Subcutaneous abdominal adipose tissue (tissue), 5 donors: ENCODE measurements around the gene CBR3.

Experiments used
- H3K27ac ChIP-seq: one replicate; pipeline ENCODE4 v1.7.0; 2013; ENCODE audit warnings: low read depth, mild to moderate bottlenecking, inconsistent platforms, low read length, moderate library complexity
- H3K27me3 ChIP-seq, 5 donors: one replicate each; pipeline ENCODE4 v1.7.0; 2013; ENCODE audit warnings: low read length in 5 of 5, inconsistent platforms in 1 of 5; ENCODE audit not compliant: control insufficient read depth in 5 of 5, insufficient read depth in 4 of 5
- H3K36me3 ChIP-seq, 5 donors: one replicate each; pipeline ENCODE4 v1.7.0; 2013; ENCODE audit warnings: low read length in 5 of 5; ENCODE audit not compliant: control insufficient read depth in 5 of 5, insufficient read depth in 5 of 5
- H3K4me1 ChIP-seq, 5 donors: one replicate each; pipeline ENCODE4 v1.7.0; 2013; ENCODE audit warnings: low read length in 5 of 5, mild to moderate bottlenecking in 3 of 5, moderate library complexity in 1 of 5; ENCODE audit not compliant: control insufficient read depth in 5 of 5, insufficient read depth in 5 of 5
- H3K4me3 ChIP-seq, 5 donors: one replicate each; pipeline ENCODE4 v1.7.0; 2013; ENCODE audit warnings: low read length in 5 of 5, low read depth in 1 of 5
- H3K9ac ChIP-seq, 5 donors: one replicate each; pipeline ENCODE4 v1.7.0; 2013; ENCODE audit warnings: low read length in 5 of 5, mild to moderate bottlenecking in 4 of 5, moderate library complexity in 3 of 5
- H3K9me3 ChIP-seq, 5 donors: one replicate each; pipeline ENCODE4 v1.7.0; 2013; ENCODE audit warnings: low read length in 5 of 5; ENCODE audit not compliant: control insufficient read depth in 5 of 5
- donor health status: healthy.
- donor health status: healthy.
- donor health status: healthy.
- donor health status: healthy.
- donor health status: healthy.

The CBR3 gene

DNA sequence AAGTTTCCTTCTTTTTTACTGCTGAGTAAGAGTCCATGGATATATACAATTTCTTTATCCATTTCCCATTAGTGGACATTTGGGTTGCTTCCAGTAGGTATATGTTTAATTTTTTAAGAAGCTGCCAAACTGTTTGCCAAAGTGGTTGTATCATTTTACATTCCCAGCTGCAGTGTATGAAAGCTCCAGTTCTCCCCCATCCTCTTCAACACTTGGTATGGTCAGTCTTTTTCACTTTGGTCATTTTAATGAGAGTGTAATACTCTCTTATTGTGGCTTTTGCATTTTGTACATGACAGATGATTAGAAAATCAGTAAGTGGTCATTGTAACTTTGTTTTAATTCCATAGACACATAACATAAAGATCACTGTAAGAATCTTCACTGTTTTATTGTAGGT lies 44.3 kb downstream of the CBR3 start:
- Histone ChIP-seq H3K4me1 (peaks cover 0 to 6% (median 6%) of the 10 kb centered on the region in 5 donors), H3K9me3 (no peaks in the 10 kb centered on the region), H3K27me3 (no peaks in the 10 kb centered on the region), H3K9ac (no peak overlapping the region), H3K27ac (no peak overlapping the region), H3K36me3 (peaks cover 0 to 3% (median 0%) of the 10 kb centered on the region in 5 donors), H3K4me3 (no peak overlapping the region)

DNA sequence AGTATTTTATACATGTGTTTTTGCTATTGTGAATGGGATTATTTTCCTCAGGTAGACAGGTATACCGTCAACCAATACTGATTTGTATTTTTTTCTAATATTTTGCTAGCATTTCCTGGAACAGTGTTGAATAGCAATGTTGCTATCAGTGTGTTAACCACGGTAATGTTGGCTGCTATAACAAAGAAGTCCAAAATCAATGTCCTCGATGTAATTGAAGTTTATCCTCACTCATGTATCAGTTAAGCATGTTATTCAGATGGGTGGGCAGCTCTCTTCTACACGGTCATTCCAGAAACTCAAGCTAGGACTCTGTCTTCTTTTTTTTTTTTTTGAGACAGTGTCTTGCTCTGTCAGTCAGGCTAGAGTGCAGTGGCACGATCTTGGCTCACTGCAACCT lies 46.1 kb downstream of the CBR3 start:
- Histone ChIP-seq H3K4me1 (peaks cover 0 to 6% (median 6%) of the 10 kb centered on the region in 5 donors), H3K9me3 (no peaks in the 10 kb centered on the region), H3K36me3 (peaks cover 0 to 3% (median 0%) of the 10 kb centered on the region in 5 donors), H3K4me3 (no peak overlapping the region), H3K27ac (no peak overlapping the region), H3K27me3 (no peaks in the 10 kb centered on the region), H3K9ac (no peak overlapping the region)

DNA sequence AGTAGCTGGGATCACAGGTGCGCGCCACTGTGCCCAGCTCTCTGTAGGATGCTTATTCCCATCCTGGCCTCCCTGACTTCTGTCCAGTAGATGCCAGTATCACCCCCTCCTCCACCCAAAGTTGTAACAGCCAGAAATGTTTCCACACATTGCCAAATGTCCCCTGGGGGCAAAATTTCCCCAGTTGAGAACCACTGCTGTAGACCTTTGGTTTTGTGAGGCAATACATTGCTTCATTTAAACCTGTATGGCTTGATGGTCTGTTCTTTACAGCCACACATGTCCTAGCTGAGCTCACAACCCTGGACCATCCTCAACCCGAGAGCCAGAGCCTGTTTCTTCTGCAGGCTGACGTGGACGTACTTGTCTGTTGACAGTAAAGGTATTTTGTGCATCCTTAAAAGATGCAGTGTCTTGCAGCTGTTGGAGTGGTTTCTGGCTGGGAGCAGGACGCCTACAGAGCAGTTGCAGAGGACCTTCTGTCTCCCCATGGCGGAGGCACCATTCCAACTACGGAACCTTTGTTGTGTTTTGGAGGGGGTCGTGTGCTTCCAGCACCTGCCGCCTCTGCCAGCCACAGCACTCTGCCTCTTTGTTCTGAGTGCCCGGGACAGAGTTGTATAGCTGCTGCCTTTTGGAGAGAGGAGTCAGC lies 48.4 kb downstream of the CBR3 start:
- no peak overlapping the region for H3K27ac ChIP-seq
- H3K4me1 ChIP-seq, result peaks cover 0 to 6% (median 6%) of the 10 kb centered on the region in 5 donors
- peaks cover 0 to 5% (median 3%) of the 10 kb centered on the region in 5 donors for H3K36me3 ChIP-seq
- H3K9ac ChIP-seq, result no peak overlapping the region
- no peak overlapping the region for H3K4me3 ChIP-seq
- no peaks in the 10 kb centered on the region for H3K27me3 ChIP-seq
- no peaks in the 10 kb centered on the region for H3K9me3 ChIP-seq

DNA sequence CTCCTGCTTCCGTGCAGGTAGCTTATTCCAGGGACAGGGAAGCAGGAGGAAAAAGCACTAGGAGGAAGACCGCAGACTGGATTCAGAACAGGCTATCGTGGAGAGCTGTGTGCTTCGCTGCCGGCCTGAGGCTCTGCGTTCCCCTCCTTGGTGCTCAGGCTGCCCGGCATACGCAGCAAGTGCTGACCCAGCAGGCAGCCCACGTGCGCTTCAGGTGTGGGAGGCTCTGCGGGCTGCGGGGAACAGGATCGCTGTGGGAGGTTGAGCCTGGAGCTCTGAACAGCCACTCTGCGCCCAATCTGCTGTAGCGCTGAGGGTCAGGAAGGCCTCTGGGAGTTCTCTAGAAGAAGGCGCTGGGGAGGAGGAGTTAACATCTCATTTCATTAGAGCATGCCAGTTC lies 49.7 kb downstream of the CBR3 start:
- no peaks in the 10 kb centered on the region for H3K27me3 ChIP-seq
- peaks cover 0 to 6% (median 6%) of the 10 kb centered on the region in 5 donors for H3K4me1 ChIP-seq
- H3K4me3 ChIP-seq, result no peak overlapping the region
- H3K9ac ChIP-seq, result no peak overlapping the region
- H3K36me3 ChIP-seq, result peaks cover 0 to 5% (median 2%) of the 10 kb centered on the region in 5 donors
- no peak overlapping the region for H3K27ac ChIP-seq
- H3K9me3 ChIP-seq, result no peaks in the 10 kb centered on the region

DNA sequence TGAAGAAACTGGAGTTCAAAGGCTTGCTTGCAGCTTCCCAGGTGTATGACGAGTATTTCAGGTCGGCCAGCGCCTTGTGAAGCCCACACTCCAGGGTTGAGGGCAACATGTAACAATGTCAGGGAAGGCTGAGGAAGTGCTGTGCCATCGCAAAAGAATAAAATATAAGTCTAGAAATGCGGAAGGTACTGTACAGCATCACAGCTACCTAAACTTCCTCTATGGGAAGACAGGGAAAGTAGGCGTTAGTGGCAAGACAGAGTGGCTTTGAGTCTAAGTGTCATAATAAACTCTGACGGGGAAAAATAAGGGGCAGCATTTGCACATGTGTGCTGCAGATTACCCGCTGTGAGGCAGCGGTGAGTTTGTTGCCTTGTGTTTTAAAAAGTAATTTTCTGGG lies 50.6 kb downstream of the CBR3 start:
- no peak overlapping the region for H3K9ac ChIP-seq
- H3K4me3 ChIP-seq, result no peak overlapping the region
- H3K4me1 ChIP-seq, result peaks cover 0 to 6% (median 6%) of the 10 kb centered on the region in 5 donors
- H3K27me3 ChIP-seq, result no peaks in the 10 kb centered on the region
- no peak overlapping the region for H3K27ac ChIP-seq
- H3K9me3 ChIP-seq, result no peaks in the 10 kb centered on the region
- peaks cover 0 to 5% (median 2%) of the 10 kb centered on the region in 5 donors for H3K36me3 ChIP-seq

- no peaks in the 10 kb centered on the region for H3K27me3 ChIP-seq
- H3K9me3 ChIP-seq, result no peaks in the 10 kb centered on the region
- no peak overlapping the region for H3K4me3 ChIP-seq
- no peak overlapping the region for H3K27ac ChIP-seq
- H3K36me3 ChIP-seq, result peaks cover 0 to 5% (median 2%) of the 10 kb centered on the region in 5 donors
- peaks cover 0 to 6% (median 6%) of the 10 kb centered on the region in 5 donors for H3K4me1 ChIP-seq
- no peak overlapping the region for H3K9ac ChIP-seq
Observed at GRCh38 chr21:36186081-36186480, 51.2 kb downstream of the CBR3 start.

GRCh38 chr21:36186506-36187399 lies 51.9 kb downstream of the CBR3 start:
- H3K27ac ChIP-seq, result no peak overlapping the region
- no peaks in the 10 kb centered on the region for H3K9me3 ChIP-seq
- H3K4me3 ChIP-seq, result no peak overlapping the region
- H3K4me1 ChIP-seq, result peaks cover 0 to 6% (median 4%) of the 10 kb centered on the region in 5 donors
- H3K9ac ChIP-seq, result no peak overlapping the region
- no peaks in the 10 kb centered on the region for H3K27me3 ChIP-seq
- H3K36me3 ChIP-seq, result peaks cover 0 to 5% (median 2%) of the 10 kb centered on the region in 5 donors

DNA sequence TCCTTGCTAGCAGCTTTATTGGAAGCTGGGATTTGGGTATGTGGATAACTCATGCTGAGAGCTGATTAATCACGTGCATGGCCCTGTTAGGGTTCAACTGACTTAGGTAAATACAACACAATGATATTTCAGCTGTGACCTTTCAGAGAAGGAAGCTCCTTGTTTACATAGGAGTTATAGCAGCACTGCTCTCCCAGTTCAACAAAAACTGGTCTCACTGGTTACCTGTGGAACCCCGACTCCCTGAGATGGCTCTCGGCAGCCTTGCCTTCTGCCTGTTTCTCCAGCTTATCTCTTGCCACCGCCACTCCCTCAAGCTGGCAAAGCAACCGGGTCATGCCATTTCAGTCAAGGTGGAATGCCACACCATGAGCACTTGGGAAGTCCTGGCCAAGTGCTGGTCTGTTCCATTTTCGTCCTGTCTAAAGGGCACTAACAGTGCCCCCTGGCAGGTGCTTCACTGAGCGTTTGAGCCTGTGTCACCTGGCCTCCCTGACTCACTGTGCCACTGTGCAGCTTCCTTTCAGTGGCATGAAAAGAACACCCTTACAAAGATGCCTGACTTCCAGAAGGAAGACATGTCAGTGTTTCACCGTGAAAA lies 53.3 kb downstream of the CBR3 start:
- Histone ChIP-seq H3K9me3 (no peaks in the 10 kb centered on the region), H3K4me1 (peaks cover 0 to 5% (median 3%) of the 10 kb centered on the region in 5 donors), H3K27ac (no peak overlapping the region), H3K36me3 (peaks cover 0 to 5% (median 2%) of the 10 kb centered on the region in 5 donors), H3K9ac (no peak overlapping the region), H3K4me3 (no peak overlapping the region), H3K27me3 (no peaks in the 10 kb centered on the region)

GRCh38 chr21:36188937-36189336 lies 54.1 kb downstream of the CBR3 start:
- no peaks in the 10 kb centered on the region for H3K9me3 ChIP-seq
- no peak overlapping the region for H3K4me3 ChIP-seq
- H3K27me3 ChIP-seq, result no peaks in the 10 kb centered on the region
- H3K36me3 ChIP-seq, result peaks cover 0 to 5% (median 2%) of the 10 kb centered on the region in 5 donors
- no peak overlapping the region for H3K9ac ChIP-seq
- H3K27ac ChIP-seq, result no peak overlapping the region
- peaks cover 0 to 3% (median 0%) of the 10 kb centered on the region in 5 donors for H3K4me1 ChIP-seq

DNA sequence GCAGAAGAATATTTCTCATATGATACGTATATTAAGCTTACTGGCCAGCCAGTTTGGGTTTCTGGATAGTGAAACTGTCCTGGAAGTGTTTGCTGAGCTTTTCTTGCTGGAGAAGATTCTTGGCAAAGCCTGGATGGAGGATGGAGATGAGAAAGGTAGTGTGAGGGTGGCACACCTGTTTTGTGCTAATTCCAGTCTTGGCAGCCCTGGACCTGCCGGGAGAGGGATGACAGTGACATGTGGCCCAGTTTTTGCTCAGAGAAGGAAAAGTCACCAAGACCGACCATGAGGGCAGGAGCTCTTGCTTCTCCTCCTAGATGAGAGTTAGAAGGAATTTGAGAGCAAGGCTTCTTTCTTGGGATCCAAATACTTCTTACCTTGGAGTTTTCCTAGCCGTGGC lies 55.9 kb downstream of the CBR3 start:
- Histone ChIP-seq H3K4me3 (no peak overlapping the region), H3K27me3 (no peaks in the 10 kb centered on the region), H3K9me3 (no peaks in the 10 kb centered on the region), H3K4me1 (peaks cover 0 to 3% (median 0%) of the 10 kb centered on the region in 5 donors), H3K27ac (no peak overlapping the region), H3K9ac (no peak overlapping the region), H3K36me3 (peaks cover 0 to 5% (median 2%) of the 10 kb centered on the region in 5 donors)
